ENCODE measurements around the gene VDR.

The VDR gene

DNA sequence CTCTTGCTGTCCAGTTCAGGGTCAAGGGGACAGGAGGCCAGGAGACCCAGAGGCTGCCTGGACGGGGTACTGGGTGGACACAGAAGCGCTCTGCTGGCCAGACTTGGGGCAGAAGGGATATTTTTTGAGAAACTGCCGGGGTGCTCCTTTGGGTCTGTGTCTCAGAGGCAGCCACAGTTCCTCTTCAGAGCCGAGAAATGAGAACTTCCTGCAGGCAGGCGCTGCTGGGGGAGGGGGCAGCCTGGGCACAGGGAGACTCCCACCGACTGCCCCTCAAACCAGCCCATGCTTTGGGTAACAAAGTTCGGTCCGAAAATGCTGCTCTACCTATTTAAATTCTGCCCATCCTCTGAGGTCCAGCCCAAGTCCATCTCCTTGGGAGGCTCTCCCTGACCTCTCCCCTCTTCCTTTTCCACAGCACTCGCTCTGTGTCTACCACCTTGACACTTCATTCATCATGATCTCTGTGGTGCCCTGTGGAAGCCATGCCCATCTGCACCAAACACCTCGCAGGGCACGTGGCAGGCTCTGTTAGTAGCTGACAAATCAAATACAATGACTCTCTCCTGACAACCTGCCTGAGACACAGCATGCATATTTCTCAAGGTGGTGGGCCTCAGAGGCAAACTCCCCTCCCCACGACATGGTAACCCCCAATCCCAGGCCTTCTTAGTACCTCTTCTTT, 101.5 kb downstream of the VDR start:
- DNase-seq: no peak
- intact Hi-C loops (cut with DNase I; ENCODE audit: low total_unique reads): no loop called here

DNA sequence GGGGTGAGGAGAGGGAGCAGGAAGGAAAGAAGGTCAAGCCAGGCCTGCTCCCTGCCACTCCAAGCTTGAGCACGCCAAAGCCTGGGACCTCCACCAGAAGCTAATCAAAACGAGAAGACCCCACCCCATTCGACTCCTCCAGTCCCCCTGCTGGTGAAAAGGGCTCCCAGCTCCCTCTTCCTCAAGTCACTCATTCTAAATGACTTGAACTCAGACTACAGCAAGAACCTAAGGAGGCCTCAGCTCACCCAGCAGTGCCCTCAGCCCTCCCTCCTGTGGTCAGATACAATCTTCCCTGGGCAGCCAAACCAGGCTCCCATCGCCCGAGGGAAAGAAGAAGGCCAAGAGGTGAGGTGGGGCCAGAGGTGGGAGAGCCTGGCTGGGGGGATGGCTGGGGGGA, 102.5 kb downstream of the VDR start:
- TF ChIP-seq, protein P1, sequence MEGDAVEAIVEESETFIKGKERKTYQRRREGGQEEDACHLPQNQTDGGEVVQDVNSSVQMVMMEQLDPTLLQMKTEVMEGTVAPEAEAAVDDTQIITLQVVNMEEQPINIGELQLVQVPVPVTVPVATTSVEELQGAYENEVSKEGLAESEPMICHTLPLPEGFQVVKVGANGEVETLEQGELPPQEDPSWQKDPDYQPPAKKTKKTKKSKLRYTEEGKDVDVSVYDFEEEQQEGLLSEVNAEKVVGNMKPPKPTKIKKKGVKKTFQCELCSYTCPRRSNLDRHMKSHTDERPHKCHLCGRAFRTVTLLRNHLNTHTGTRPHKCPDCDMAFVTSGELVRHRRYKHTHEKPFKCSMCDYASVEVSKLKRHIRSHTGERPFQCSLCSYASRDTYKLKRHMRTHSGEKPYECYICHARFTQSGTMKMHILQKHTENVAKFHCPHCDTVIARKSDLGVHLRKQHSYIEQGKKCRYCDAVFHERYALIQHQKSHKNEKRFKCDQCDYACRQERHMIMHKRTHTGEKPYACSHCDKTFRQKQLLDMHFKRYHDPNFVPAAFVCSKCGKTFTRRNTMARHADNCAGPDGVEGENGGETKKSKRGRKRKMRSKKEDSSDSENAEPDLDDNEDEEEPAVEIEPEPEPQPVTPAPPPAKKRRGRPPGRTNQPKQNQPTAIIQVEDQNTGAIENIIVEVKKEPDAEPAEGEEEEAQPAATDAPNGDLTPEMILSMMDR (IDR thresholded peaks at IDR 0.05): peak in 1 of 2 experiments; percentile 18
- Histone ChIP-seq H3K4me3 (no peak overlapping the region), H3K4me1 (peaks cover 0 to 94% (median 89%) of the 10 kb centered on the region in 4 donors), H3K27me3 (no peaks in the 10 kb centered on the region), H3K9me3 (no peaks in the 10 kb centered on the region), H3K36me3 (peaks cover 15 to 26% (median 21%) of the 10 kb centered on the region in 3 donors), H3K27ac (peak overlapping the region; percentile 66 to 99)
- no peak for DNase-seq
- intact Hi-C loops (cut with DNase I; ENCODE audit: low total_unique reads): no loop called here

More for the DNA sequence above, 101.5 kb downstream of the VDR start:
- H3K36me3 ChIP-seq: peaks cover 5 to 16% (median 11%) of the 10 kb centered on the region in 3 donors
- peak overlapping the region; percentile 66 to 99 for H3K27ac ChIP-seq
- H3K9me3 ChIP-seq: no peaks in the 10 kb centered on the region
- H3K4me3 ChIP-seq: no peak overlapping the region
- TF ChIP-seq, protein P1 (IDR thresholded peaks at IDR 0.05): no peak
- H3K4me1 ChIP-seq: peaks cover 0 to 100% (median 98%) of the 10 kb centered on the region in 4 donors
- no peaks in the 10 kb centered on the region for H3K27me3 ChIP-seq

DNA sequence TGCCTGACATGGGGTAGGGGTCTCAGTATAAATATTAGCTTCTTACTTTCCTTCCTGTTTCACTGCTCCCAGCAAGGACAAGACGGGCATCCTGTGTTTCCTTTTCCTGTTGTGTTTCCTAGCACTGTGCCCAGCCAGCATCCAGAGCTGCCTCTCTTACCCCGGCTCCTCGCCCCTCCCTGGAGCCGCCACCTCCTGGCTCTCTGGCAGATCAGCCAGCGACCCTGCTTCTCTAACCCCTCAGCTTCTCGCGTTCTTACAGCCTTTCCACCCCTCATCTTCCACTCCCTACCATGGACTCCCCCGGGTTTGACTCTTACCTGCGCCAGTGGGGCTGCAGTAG, 102.9 kb downstream of the VDR start:
- H3K4me3 ChIP-seq: no peak overlapping the region
- intact Hi-C loops (cut with DNase I; ENCODE audit: low total_unique reads): no loop called here
- H3K36me3 ChIP-seq: peaks cover 20 to 30% (median 25%) of the 10 kb centered on the region in 3 donors
- no peaks in the 10 kb centered on the region for H3K9me3 ChIP-seq
- no peak for DNase-seq
- peaks cover 0 to 91% (median 85%) of the 10 kb centered on the region in 4 donors for H3K4me1 ChIP-seq
- H3K27ac ChIP-seq: peak overlapping the region; percentile 66 to 99
- no peaks in the 10 kb centered on the region for H3K27me3 ChIP-seq
- TF ChIP-seq, protein P1 (IDR thresholded peaks at IDR 0.05): no peak

DNA sequence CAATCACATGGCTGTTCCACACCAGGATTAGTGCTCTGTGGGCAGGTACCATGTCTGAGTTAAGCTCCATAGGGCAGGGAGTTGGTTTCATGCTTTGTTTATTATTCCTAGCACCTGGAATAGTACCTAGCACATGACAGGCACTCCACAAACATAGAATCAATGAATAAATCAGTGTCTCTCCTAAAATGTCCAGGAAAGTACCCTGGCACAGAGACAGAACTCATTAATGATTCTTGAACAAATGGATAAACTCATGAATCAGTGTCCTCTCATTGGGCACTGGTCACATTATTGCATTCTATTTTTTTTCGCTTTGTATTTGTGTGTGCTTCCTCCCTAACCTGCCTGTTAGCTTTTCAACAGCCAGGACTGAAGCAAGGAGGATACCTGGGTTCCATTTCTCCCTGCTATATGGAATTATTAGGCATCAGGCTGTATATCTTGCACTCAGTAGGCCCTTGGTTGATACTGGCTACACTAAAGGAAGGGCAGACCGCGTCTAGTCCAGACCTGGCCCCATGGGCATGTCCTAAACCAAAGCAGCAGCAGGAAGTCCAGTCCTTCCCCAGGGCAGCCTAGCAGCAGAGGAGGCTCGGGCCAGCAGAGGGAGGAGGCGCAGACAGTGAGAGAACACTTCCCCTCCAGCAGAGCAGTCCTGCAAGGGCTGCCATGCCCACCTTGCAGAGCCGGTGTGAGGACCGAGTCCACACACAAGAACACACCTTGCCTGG, 103.5 kb downstream of the VDR start:
- H3K36me3 ChIP-seq: peaks cover 24 to 36% (median 31%) of the 10 kb centered on the region in 3 donors
- H3K9me3 ChIP-seq: no peaks in the 10 kb centered on the region
- peak in 1 of 2 donors; percentile 77 for DNase-seq
- intact Hi-C loops (cut with DNase I; ENCODE audit: low total_unique reads): no loop called here
- H3K4me1 ChIP-seq: peaks cover 0 to 86% (median 79%) of the 10 kb centered on the region in 4 donors
- peak overlapping the region; percentile 66 to 99 for H3K27ac ChIP-seq
- TF ChIP-seq, protein P1 (IDR thresholded peaks at IDR 0.05): no peak
- no peak overlapping the region for H3K4me3 ChIP-seq
- no peaks in the 10 kb centered on the region for H3K27me3 ChIP-seq

DNA sequence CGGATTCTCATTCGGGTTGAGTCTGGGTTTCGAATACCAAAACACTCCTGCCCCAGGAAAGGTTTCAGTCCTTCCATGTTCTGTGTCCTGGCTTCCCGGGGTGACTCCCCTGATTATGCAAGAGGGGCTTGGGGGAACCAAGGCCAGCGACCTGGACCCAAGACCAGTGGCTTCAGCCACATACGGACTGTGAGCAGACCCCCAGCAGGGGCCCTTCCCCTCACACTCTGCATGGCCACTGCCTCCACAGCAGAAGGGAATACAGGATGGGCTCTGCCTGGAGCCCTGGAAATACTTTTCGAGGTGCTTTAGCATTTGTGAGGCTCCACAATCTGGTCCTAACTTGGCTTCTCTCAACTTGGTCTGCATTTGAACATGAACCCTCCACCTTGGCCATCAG, 104.2 kb downstream of the VDR start:
- peaks cover 30 to 43% (median 38%) of the 10 kb centered on the region in 3 donors for H3K36me3 ChIP-seq
- no peaks in the 10 kb centered on the region for H3K9me3 ChIP-seq
- H3K27me3 ChIP-seq: no peaks in the 10 kb centered on the region
- H3K27ac ChIP-seq: peak overlapping the region; percentile 66 to 99
- DNase-seq: no peak
- intact Hi-C loops (cut with DNase I; ENCODE audit: low total_unique reads): no loop called here
- H3K4me1 ChIP-seq: peaks cover 0 to 78% (median 72%) of the 10 kb centered on the region in 4 donors
- no peak overlapping the region for H3K4me3 ChIP-seq
- TF ChIP-seq, protein P1 (IDR thresholded peaks at IDR 0.05): no peak
